ENCODE data around the gene LY6G5C. TPM values are rescaled to one million over a fixed set of nuclear protein-coding genes. Genes with fewer than 3 reads are reported as not detected.

Gene LY6G5C
- total and polyA plus RNA-seq, 2 donors (not counting 1 experiment from before 2014, with no cell fraction given), result 0.83 to 2.0 TPM

DNA sequence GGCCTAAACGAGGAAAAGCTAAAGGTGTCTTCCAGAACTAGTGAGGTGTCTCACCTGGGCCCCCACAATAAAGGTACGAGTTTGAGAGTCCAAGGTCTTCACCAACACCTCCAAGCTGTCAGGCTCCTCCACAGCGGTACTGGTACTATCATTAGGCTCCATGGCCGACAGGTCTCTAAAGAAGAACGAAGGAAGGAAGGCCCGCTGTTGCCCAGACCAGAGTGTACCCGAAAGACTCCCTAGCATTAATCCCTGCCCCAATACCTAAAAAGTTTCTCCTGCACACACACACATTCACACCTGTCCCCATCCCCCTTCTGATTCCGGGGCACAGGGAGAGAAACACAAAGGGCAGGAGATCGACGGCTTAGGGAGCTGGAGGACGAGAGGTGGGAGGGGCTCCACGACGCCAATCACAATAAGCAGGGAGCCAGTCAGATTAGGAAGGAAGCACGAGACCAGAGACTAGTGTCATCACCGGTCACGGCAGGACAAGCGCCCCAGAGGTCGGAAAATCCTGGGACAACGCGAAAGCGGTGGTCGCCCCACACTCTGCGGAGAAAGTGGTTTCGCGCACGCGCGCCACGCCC is 29.2 kb downstream of the LY6G5C start:
- Histone ChIP-seq H4K20me1 (ENCODE audit: control insufficient read depth, extremely low read depth, insufficient read depth, low read length) (no peaks in the 10 kb centered on the region), H3K4me3 (replicated peaks in 1 of 4; ENCODE audit: control extremely low read depth in 1 of 4, insufficient read depth in 1 of 4, low read depth in 3 of 4, low read length in 4 of 4) (peak overlapping the region; percentile 55 to 96 (median 66)), H3K27ac (ENCODE audit: insufficient read depth, low read length) (peak overlapping the region; percentile 98), H3K36me3 (ENCODE audit: control insufficient read depth, insufficient read depth, low read length) (peaks cover 8% of the 10 kb centered on the region), H3K9ac (ENCODE audit: insufficient read depth, low read length) (peak overlapping the region; percentile 96), H2AFZ (ENCODE audit: low read length) (peak overlapping the region; percentile 30), H3K79me2 (ENCODE audit: control insufficient read depth, insufficient read depth, low read length) (peaks cover 30% of the 10 kb centered on the region), H3K4me2 (ENCODE audit: extremely low read depth, insufficient read depth, low read length) (peak overlapping the region; percentile 49), H3K4me1 (ENCODE audit: control insufficient read depth, extremely low read depth, insufficient read depth, low read length) (no peaks in the 10 kb centered on the region), H3K9me3 (ENCODE audit: control insufficient read depth, insufficient read depth, low read depth, low read length) (no peaks in the 10 kb centered on the region), H3K27me3 (ENCODE audit: control insufficient read depth, insufficient read depth, low read length) (no peaks in the 10 kb centered on the region)
- no peak for TF ChIP-seq EZH2 (IDR thresholded peaks at IDR 0.05; ENCODE audit: low read length, missing control alignments)
- TF ChIP-seq, protein P1, sequence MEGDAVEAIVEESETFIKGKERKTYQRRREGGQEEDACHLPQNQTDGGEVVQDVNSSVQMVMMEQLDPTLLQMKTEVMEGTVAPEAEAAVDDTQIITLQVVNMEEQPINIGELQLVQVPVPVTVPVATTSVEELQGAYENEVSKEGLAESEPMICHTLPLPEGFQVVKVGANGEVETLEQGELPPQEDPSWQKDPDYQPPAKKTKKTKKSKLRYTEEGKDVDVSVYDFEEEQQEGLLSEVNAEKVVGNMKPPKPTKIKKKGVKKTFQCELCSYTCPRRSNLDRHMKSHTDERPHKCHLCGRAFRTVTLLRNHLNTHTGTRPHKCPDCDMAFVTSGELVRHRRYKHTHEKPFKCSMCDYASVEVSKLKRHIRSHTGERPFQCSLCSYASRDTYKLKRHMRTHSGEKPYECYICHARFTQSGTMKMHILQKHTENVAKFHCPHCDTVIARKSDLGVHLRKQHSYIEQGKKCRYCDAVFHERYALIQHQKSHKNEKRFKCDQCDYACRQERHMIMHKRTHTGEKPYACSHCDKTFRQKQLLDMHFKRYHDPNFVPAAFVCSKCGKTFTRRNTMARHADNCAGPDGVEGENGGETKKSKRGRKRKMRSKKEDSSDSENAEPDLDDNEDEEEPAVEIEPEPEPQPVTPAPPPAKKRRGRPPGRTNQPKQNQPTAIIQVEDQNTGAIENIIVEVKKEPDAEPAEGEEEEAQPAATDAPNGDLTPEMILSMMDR (conservative IDR thresholded peaks at IDR 0.05 in 1 of 2, IDR thresholded peaks at IDR 0.05 in 1 of 2; ENCODE audit: low read depth in 1 of 2, low read length in 2 of 2), result no peak
- DNase-seq (ENCODE audit: low read depth in 2 of 2), result peak; percentile 72 to 77

DNA sequence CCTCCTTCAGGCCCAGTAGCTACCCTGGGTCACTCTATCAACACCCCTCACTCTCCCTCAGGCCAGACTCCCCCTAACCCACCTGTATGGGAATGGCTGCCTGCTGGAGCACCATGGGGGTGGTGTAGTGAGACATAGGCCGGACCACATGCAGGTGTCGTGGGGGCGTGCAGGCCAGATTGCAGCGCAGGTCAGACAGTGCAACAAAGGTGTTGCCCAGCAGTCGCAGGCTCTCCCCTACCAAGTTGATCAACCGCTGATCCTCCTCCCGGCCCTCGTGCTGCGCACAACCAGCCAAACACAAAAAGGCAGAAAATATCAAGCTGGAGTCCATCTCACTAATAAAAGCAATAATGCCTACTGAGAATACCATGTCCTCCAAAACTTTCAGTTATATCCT is 35.5 kb downstream of the LY6G5C start:
- Histone ChIP-seq H3K79me2 (ENCODE audit: control insufficient read depth, insufficient read depth, low read length) (peaks cover 11% of the 10 kb centered on the region), H3K9me3 (ENCODE audit: control insufficient read depth, insufficient read depth, low read depth, low read length) (no peaks in the 10 kb centered on the region), H3K4me1 (ENCODE audit: control insufficient read depth, extremely low read depth, insufficient read depth, low read length) (no peaks in the 10 kb centered on the region), H4K20me1 (ENCODE audit: control insufficient read depth, extremely low read depth, insufficient read depth, low read length) (no peaks in the 10 kb centered on the region), H3K27me3 (ENCODE audit: control insufficient read depth, insufficient read depth, low read length) (no peaks in the 10 kb centered on the region), H3K4me2 (ENCODE audit: extremely low read depth, insufficient read depth, low read length) (no peak overlapping the region), H3K4me3 (replicated peaks in 1 of 4; ENCODE audit: control extremely low read depth in 1 of 4, insufficient read depth in 1 of 4, low read depth in 3 of 4, low read length in 4 of 4) (no peak overlapping the region), H2AFZ (ENCODE audit: low read length) (no peak overlapping the region), H3K9ac (ENCODE audit: insufficient read depth, low read length) (no peak overlapping the region), H3K36me3 (ENCODE audit: control insufficient read depth, insufficient read depth, low read length) (peaks cover 35% of the 10 kb centered on the region), H3K27ac (ENCODE audit: insufficient read depth, low read length) (no peak overlapping the region)
- TF ChIP-seq, protein P1 (conservative IDR thresholded peaks at IDR 0.05 in 1 of 2, IDR thresholded peaks at IDR 0.05 in 1 of 2; ENCODE audit: low read depth in 1 of 2, low read length in 2 of 2), result no peak
- TF ChIP-seq EZH2 (IDR thresholded peaks at IDR 0.05; ENCODE audit: low read length, missing control alignments), result no peak
- DNase-seq (ENCODE audit: low read depth in 2 of 2), result no peak

DNA sequence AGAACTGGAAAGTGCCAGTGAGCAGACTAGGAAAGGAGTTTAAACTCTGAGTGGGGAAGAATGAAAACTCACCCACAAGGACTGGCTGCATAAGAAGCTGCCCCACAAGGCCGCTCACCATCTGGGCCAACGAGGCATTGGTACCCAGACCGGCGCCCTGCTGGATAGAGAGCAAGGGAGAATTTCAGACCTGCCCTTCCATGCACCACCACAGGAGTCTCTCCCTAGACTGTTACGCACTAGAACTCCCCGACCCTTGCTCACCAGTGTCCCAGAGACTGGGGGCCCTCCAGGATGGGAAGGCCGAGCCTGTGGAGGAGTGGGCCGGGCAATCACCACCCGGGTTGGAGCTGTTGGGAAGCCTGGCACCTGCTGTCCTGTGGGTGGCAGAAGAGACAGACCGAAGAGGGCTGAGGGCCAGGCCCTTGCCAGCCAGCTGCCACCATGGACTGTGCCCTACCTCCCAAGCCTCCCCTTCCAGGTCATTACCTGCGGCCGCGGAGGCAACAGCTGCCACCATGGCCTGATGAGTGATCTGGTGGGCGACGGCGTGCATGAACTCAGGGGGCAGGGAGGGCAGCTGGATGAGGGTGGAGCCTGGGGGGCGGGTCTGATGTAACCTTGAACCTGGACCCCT is 36.9 kb downstream of the LY6G5C start:
- no peak overlapping the region for H3K4me3 ChIP-seq (replicated peaks in 1 of 4; ENCODE audit: control extremely low read depth in 1 of 4, insufficient read depth in 1 of 4, low read depth in 3 of 4, low read length in 4 of 4)
- TF ChIP-seq, protein P1 (conservative IDR thresholded peaks at IDR 0.05 in 1 of 2, IDR thresholded peaks at IDR 0.05 in 1 of 2; ENCODE audit: low read depth in 1 of 2, low read length in 2 of 2), result no peak
- no peak for TF ChIP-seq EZH2 (IDR thresholded peaks at IDR 0.05; ENCODE audit: low read length, missing control alignments)
- no peaks in the 10 kb centered on the region for H3K4me1 ChIP-seq (ENCODE audit: control insufficient read depth, extremely low read depth, insufficient read depth, low read length)
- H3K79me2 ChIP-seq (ENCODE audit: control insufficient read depth, insufficient read depth, low read length), result no peaks in the 10 kb centered on the region
- H3K27me3 ChIP-seq (ENCODE audit: control insufficient read depth, insufficient read depth, low read length), result no peaks in the 10 kb centered on the region
- no peak overlapping the region for H3K9ac ChIP-seq (ENCODE audit: insufficient read depth, low read length)
- H2AFZ ChIP-seq (ENCODE audit: low read length), result no peak overlapping the region
- DNase-seq (ENCODE audit: low read depth in 2 of 2), result no peak
- no peaks in the 10 kb centered on the region for H4K20me1 ChIP-seq (ENCODE audit: control insufficient read depth, extremely low read depth, insufficient read depth, low read length)
- no peak overlapping the region for H3K27ac ChIP-seq (ENCODE audit: insufficient read depth, low read length)
- H3K9me3 ChIP-seq (ENCODE audit: control insufficient read depth, insufficient read depth, low read depth, low read length), result no peaks in the 10 kb centered on the region
- H3K36me3 ChIP-seq (ENCODE audit: control insufficient read depth, insufficient read depth, low read length), result peaks cover 35% of the 10 kb centered on the region
- H3K4me2 ChIP-seq (ENCODE audit: extremely low read depth, insufficient read depth, low read length), result no peak overlapping the region
